Glutamatergic neuron (in vitro differentiated cells): ENCODE data around the gene TH. TPM values are rescaled to one million over a fixed set of nuclear protein-coding genes. Genes with fewer than 3 reads are reported as not detected.
A peak's percentile ranks its signal among the peaks of the same experiment; 100 is the strongest.

Experiments used
- DNase-seq: peaks from one replicate; pipeline ENCODE4 v3.0.0; 2022
- H3K27ac Mint-ChIP-seq: one replicate; pipeline ENCODE4 v1.8.0; 2020; ENCODE audit warnings: mild to moderate bottlenecking, mixed read lengths, inconsistent platforms; ENCODE audit not compliant: unreplicated experiment
- H3K27me3 Mint-ChIP-seq: one replicate; pipeline ENCODE4 v1.8.0; 2020; ENCODE audit warnings: mild to moderate bottlenecking, moderate library complexity, mixed read lengths, inconsistent platforms; ENCODE audit not compliant: unreplicated experiment
- H3K36me3 Mint-ChIP-seq: one replicate; pipeline ENCODE4 v1.8.0; 2020; ENCODE audit warnings: mild to moderate bottlenecking, mixed read lengths, inconsistent platforms; ENCODE audit not compliant: unreplicated experiment
- H3K4me1 Mint-ChIP-seq: one replicate; pipeline ENCODE4 v1.8.0; 2020; ENCODE audit warnings: mild to moderate bottlenecking, low read depth, mixed read lengths, inconsistent platforms; ENCODE audit not compliant: unreplicated experiment
- H3K4me3 Mint-ChIP-seq: one replicate; pipeline ENCODE4 v1.8.0; 2020; ENCODE audit warnings: mild to moderate bottlenecking, mixed read lengths, inconsistent platforms; ENCODE audit not compliant: unreplicated experiment
- H3K9me3 Mint-ChIP-seq: one replicate; pipeline ENCODE4 v1.8.0; 2020; ENCODE audit warnings: mild to moderate bottlenecking, moderate library complexity, mixed read lengths, inconsistent platforms; ENCODE audit not compliant: unreplicated experiment
- total RNA-seq: library from RNA; stranded (reverse); fragmentation: NEBNext Ultra II Directional; extraction: Animal tissue kit (Norgen Biotek cat#: 25700); gene quantifications from one replicate; pipeline ENCODE4 v1.2.1, GENCODE V29; 2021; ENCODE audit not compliant: unreplicated experiment
- TF ChIP-seq, protein P1 (sequence below): fragments of 200-600 bp; sonication (generic); IDR thresholded peaks from one replicate; pipeline ENCODE4 v1.5.0; 2021; ENCODE audit not compliant: partially characterized antibody, unreplicated experiment

Gene TH
- total RNA-seq, 1 donor from 2014 or later: not detected

DNA sequence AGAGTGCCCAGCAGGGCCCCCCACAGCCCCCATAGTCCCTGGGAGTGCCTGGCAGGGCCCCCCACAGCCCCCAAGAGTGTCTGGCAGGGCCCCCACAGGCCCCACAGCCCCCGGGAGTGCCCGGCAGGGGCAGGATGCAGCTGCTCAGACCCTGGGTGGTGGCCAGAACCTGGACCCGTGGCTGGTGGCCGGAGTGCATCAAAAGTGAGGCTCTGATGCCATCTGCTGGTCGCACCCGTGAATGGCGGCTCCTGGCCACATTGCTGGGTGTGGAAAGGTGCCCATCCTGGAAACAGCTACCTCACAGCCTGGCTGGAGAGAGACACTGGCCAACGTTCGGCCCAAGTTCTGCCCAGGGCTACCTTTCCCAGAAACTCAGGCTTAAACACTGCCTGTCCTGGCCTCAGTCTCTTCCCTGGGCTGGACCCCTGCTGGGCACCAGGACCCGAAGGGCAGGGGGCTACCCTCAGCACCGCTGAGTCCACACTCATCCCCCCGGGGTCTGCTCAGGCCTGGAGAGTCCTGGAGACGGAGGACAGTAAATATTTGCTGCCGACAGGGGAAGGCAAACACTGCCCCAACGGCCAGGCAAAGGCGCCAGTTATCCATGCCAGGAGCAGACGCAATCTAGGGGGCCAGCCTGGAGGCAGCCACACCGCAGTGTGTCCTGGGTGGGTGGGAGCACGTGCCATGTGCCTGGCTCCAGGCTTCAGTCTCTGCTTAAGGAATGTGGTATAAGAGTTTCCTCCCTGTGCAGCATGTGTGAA lies 15.0 kb downstream of the TH start:
- DNase-seq: peak; percentile 91
- TF ChIP-seq, protein P1, sequence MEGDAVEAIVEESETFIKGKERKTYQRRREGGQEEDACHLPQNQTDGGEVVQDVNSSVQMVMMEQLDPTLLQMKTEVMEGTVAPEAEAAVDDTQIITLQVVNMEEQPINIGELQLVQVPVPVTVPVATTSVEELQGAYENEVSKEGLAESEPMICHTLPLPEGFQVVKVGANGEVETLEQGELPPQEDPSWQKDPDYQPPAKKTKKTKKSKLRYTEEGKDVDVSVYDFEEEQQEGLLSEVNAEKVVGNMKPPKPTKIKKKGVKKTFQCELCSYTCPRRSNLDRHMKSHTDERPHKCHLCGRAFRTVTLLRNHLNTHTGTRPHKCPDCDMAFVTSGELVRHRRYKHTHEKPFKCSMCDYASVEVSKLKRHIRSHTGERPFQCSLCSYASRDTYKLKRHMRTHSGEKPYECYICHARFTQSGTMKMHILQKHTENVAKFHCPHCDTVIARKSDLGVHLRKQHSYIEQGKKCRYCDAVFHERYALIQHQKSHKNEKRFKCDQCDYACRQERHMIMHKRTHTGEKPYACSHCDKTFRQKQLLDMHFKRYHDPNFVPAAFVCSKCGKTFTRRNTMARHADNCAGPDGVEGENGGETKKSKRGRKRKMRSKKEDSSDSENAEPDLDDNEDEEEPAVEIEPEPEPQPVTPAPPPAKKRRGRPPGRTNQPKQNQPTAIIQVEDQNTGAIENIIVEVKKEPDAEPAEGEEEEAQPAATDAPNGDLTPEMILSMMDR: peak; percentile 90
- no peak overlapping the region for H3K4me3 Mint-ChIP-seq
- H3K27ac Mint-ChIP-seq: no peak overlapping the region
- peaks cover 2% of the 10 kb centered on the region for H3K9me3 Mint-ChIP-seq
- no peaks in the 10 kb centered on the region for H3K4me1 Mint-ChIP-seq
- H3K27me3 Mint-ChIP-seq: peaks cover 2% of the 10 kb centered on the region
- H3K36me3 Mint-ChIP-seq: no peaks in the 10 kb centered on the region

DNA sequence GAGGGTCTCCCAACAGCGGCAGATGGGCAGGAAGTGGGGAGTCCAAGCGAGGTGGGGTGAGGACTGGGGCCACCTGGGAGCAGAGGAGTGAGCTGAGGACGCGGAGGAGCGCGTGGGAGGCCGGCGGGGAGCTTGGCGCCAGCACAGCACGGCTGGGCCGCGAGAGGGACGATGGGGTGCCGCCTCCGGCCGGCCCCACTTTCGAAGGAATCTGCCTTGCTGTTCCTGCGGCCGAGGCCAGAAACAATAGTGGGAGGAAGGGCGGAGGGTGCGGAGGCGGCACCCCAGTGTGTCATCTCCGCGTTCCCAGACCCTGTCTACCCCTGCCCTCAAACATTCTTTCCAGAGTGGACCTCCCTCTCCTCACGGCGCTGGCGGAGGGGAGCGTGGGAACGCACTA lies 16.1 kb downstream of the TH start:
- Mint-ChIP-seq H3K36me3 (no peaks in the 10 kb centered on the region), H3K27me3 (peaks cover 5% of the 10 kb centered on the region)
- TF ChIP-seq, protein P1: no peak

DNA sequence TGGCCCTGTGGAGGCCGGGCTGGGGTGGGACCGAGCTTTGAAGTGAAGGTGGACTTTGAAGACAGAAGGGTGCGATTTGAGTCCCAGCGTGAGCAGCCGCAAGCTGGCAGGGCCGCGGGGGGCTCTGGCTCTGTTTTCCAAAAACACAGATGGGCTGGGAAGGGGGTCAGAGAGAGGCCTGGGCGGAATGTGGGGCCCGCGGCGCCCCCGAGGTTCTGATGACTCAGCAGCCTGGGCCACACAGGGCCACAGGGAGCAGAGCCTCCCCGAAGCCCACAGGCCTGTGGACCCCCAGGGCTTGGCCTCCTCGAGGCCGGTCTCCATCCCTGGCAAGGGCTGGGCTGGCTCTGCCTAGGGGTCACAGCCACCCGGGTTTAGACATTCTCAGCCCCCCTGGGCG lies 16.7 kb downstream of the TH start:
- Mint-ChIP-seq H3K9me3 (no peaks in the 10 kb centered on the region), H3K4me3 (no peak overlapping the region), H3K4me1 (peaks cover 6% of the 10 kb centered on the region), H3K36me3 (no peaks in the 10 kb centered on the region), H3K27me3 (peaks cover 5% of the 10 kb centered on the region), H3K27ac (no peak overlapping the region)
- TF ChIP-seq, protein P1: no peak
- no peak for DNase-seq

More for the DNA sequence above, 16.1 kb downstream of the TH start:
- DNase-seq: no peak
- H3K4me3 Mint-ChIP-seq: no peak overlapping the region
- peaks cover 4% of the 10 kb centered on the region for H3K4me1 Mint-ChIP-seq
- H3K27ac Mint-ChIP-seq: no peak overlapping the region
- peaks cover 2% of the 10 kb centered on the region for H3K9me3 Mint-ChIP-seq

DNA sequence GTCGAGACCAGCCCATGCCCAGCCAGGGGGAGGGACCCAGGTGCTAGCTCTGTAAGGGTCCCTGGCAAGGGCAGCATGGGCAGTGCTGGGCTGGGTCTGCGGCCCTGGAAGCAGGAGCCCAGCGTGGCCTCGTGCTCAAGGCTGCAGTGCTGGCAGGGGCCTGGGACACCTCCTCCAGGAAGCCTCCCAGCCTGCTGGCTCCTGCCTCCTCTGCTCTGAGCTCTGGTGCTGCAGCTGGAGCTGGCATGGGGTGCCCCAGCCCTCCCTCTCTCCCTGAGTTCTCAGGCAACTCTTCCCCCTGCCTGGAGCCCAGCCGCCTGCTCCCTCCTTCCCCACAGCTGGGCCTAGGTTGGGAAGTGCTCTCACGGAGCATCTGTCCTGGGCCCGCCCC lies 17.4 kb downstream of the TH start:
- no peaks in the 10 kb centered on the region for H3K9me3 Mint-ChIP-seq
- TF ChIP-seq, protein P1: no peak
- DNase-seq: no peak
- no peak overlapping the region for H3K27ac Mint-ChIP-seq
- H3K4me3 Mint-ChIP-seq: no peak overlapping the region
- peaks cover 5% of the 10 kb centered on the region for H3K27me3 Mint-ChIP-seq
- peaks cover 6% of the 10 kb centered on the region for H3K4me1 Mint-ChIP-seq
- no peaks in the 10 kb centered on the region for H3K36me3 Mint-ChIP-seq

DNA sequence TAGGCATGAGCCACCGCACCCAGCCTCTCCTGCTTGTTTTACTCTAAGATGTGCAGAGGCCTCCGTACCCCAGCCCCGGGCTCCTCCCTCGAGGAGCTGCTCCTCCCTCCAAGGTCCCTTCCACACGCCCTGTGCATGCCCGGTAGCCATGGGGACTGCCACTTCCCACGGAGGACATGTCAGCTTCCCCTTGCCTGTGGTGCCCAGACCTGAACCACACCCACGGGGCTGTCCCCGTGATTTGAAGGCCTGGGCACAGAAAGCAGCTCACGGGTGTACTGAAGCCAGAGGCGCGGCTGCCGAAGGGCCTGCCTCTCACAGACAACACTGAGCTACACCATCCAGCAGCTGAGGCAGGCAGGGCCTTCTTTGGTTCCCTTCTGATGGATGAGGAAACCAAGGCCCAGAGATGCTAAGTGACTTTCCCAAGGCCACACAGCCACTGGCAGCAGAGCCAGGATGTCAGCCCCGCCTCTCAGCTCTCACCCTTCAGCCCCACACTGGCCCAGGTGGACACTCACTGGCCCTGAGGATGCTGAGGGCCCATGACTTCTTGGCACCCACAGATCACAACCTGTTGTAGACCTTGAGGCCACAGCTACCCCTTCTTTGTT lies 17.9 kb downstream of the TH start:
- DNase-seq: no peak
- H3K4me3 Mint-ChIP-seq: no peak overlapping the region
- peaks cover 6% of the 10 kb centered on the region for H3K4me1 Mint-ChIP-seq
- TF ChIP-seq, protein P1: no peak
- H3K36me3 Mint-ChIP-seq: no peaks in the 10 kb centered on the region
- no peak overlapping the region for H3K27ac Mint-ChIP-seq
- H3K9me3 Mint-ChIP-seq: no peaks in the 10 kb centered on the region
- peaks cover 5% of the 10 kb centered on the region for H3K27me3 Mint-ChIP-seq
